Neural progenitor cell (in vitro differentiated cells): Measurements from ENCODE around the gene GAB2. TPM values are rescaled to one million over a fixed set of nuclear protein-coding genes. Genes with fewer than 3 reads are reported as not detected.

Source experiments
- DNase-seq: peaks from one replicate; pipeline ENCODE4 v3.0.0-alpha.2; 2016; ENCODE audit warnings: low spot score
- H2AFZ ChIP-seq: fragments of 200-600 bp; sonication (generic); replicated peaks from 2 replicates; pipeline ENCODE4 v1.6.1; 2016; ENCODE audit warnings: antibody characterized with exemption
- H3F3A ChIP-seq: fragments of 200-600 bp; sonication (generic); 2 replicates; pipeline ENCODE4 v1.6.1; 2016; ENCODE audit warnings: antibody characterized with exemption, low read depth
- H3K27ac ChIP-seq: fragments of 200-600 bp; sonication (generic); 2 replicates; pipeline ENCODE4 v1.5.1; 2016; ENCODE audit warnings: mild to moderate bottlenecking
- H3K27me3 ChIP-seq: fragments of 200-600 bp; sonication (generic); 2 replicates; pipeline ENCODE4 v1.6.1; 2016; ENCODE audit warnings: mild to moderate bottlenecking, moderate library complexity
- H3K36me3 ChIP-seq: fragments of 200-600 bp; sonication (generic); 2 replicates; pipeline ENCODE4 v1.5.1; 2016
- H3K4me1 ChIP-seq: fragments of 200-600 bp; sonication (generic); 2 replicates; pipeline ENCODE4 v1.6.1; 2016; ENCODE audit warnings: mixed run types
- H3K4me2 ChIP-seq: fragments of 200-600 bp; sonication (generic); 2 replicates; pipeline ENCODE4 v1.6.1; 2016
- H3K4me3 ChIP-seq: fragments of 200-600 bp; sonication (generic); 2 replicates; pipeline ENCODE4 v1.5.1; 2016
- H3K79me2 ChIP-seq: fragments of 200-600 bp; sonication (generic); 2 replicates; pipeline ENCODE4 v1.6.1; 2016; ENCODE audit warnings: low read depth
- H3K9ac ChIP-seq: fragments of 200-600 bp; sonication (generic); 2 replicates; pipeline ENCODE4 v1.6.1; 2016
- H3K9me3 ChIP-seq: fragments of 200-600 bp; sonication (generic); 2 replicates; pipeline ENCODE4 v1.5.1; 2016; ENCODE audit warnings: low read depth
- H4K20me1 ChIP-seq: fragments of 200-600 bp; sonication (generic); 2 replicates; pipeline ENCODE4 v1.6.1; 2016; ENCODE audit warnings: low read depth
- H3K27ac Mint-ChIP-seq: 3 replicates; pipeline ENCODE4 v1.8.0; 2021; ENCODE audit warnings: mixed read lengths
- H3K27me3 Mint-ChIP-seq: 2 replicates; pipeline ENCODE4 v1.8.0; 2022; ENCODE audit warnings: low read depth, mild to moderate bottlenecking, inconsistent platforms, moderate library complexity, mixed read lengths; ENCODE audit not compliant: insufficient read depth
- H3K36me3 Mint-ChIP-seq: 3 replicates; pipeline ENCODE4 v1.8.0; 2021; ENCODE audit warnings: mixed read lengths
- H3K4me1 Mint-ChIP-seq: 3 replicates; pipeline ENCODE4 v1.8.0; 2021; ENCODE audit warnings: mixed read lengths
- H3K4me3 Mint-ChIP-seq: 3 replicates; pipeline ENCODE4 v1.8.0; 2021; ENCODE audit warnings: mild to moderate bottlenecking, moderate library complexity, mixed read lengths
- H3K9me3 Mint-ChIP-seq: 3 replicates; pipeline ENCODE4 v1.8.0; 2020; ENCODE audit warnings: mixed read lengths
- EZH2 ChIP-seq: fragments of 200-600 bp; sonication (generic); IDR thresholded peaks from 2 replicates; pipeline ENCODE4 v1.6.1; 2017; ENCODE audit warnings: antibody characterized with exemption, mild to moderate bottlenecking, moderate library complexity
- EZH2phosphoT487 ChIP-seq: fragments of 200-600 bp; sonication (generic); IDR thresholded peaks from 2 replicates; pipeline ENCODE4 v1.6.1; 2017; ENCODE audit warnings: antibody characterized with exemption
- total RNA-seq: library from RNA; depleted of rRNA; stranded (reverse); fragments of >200 nt; gene quantifications from 2 replicates; pipeline ENCODE4 v1.2.3, GENCODE V29; 2015; ENCODE audit warnings: low replicate concordance
- TF ChIP-seq, protein P1 (sequence below): fragments of 200-600 bp; sonication (generic); IDR thresholded peaks from 2 replicates; pipeline ENCODE4 v1.5.1; 2017; ENCODE audit warnings: antibody characterized with exemption, mild to moderate bottlenecking

The GAB2 gene
- total RNA-seq, 1 donor from 2014 or later, result 11.1 TPM

DNA sequence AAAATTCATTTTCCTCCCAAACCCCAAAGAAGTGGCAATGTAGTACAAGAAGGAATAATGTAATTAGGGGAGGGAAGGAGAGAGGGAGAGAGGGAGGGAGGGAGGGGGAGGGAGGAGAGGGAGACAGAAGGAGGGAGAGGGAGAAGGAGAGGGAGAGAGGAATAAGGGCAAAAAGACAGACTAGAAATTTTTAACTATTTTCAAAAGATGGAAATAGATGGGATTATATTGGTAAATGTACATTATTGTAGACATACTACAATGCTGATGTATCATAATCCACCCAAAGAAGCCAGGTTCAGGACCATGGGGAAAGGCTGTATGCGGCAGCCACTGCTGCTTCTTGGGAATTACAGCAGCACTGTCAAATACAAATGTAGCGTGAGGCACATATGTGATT, 74.3 kb downstream of the GAB2 start:
- Histone ChIP-seq H3K27me3 (no peaks in the 10 kb centered on the region), H3K27ac (no peak overlapping the region), H3K4me1 (peaks cover 4% of the 10 kb centered on the region), H3K9me3 (no peaks in the 10 kb centered on the region), H3K9ac (no peak overlapping the region), H4K20me1 (no peaks in the 10 kb centered on the region), H3K4me2 (no peak overlapping the region), H2AFZ (no peak overlapping the region), H3K4me3 (no peak overlapping the region), H3K36me3 (no peaks in the 10 kb centered on the region), H3F3A (no peaks in the 10 kb centered on the region), H3K79me2 (peaks cover 42% of the 10 kb centered on the region)
- no peak overlapping the region for H3K27ac Mint-ChIP-seq
- H3K4me3 Mint-ChIP-seq, result no peak overlapping the region
- H3K27me3 Mint-ChIP-seq, result no peaks in the 10 kb centered on the region
- H3K4me1 Mint-ChIP-seq, result no peaks in the 10 kb centered on the region
- no peak for DNase-seq
- H3K9me3 Mint-ChIP-seq, result peaks cover 3% of the 10 kb centered on the region
- TF ChIP-seq EZH2 (no peak), EZH2phosphoT487 (no peak)
- TF ChIP-seq, protein P1, sequence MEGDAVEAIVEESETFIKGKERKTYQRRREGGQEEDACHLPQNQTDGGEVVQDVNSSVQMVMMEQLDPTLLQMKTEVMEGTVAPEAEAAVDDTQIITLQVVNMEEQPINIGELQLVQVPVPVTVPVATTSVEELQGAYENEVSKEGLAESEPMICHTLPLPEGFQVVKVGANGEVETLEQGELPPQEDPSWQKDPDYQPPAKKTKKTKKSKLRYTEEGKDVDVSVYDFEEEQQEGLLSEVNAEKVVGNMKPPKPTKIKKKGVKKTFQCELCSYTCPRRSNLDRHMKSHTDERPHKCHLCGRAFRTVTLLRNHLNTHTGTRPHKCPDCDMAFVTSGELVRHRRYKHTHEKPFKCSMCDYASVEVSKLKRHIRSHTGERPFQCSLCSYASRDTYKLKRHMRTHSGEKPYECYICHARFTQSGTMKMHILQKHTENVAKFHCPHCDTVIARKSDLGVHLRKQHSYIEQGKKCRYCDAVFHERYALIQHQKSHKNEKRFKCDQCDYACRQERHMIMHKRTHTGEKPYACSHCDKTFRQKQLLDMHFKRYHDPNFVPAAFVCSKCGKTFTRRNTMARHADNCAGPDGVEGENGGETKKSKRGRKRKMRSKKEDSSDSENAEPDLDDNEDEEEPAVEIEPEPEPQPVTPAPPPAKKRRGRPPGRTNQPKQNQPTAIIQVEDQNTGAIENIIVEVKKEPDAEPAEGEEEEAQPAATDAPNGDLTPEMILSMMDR, result no peak
- no peaks in the 10 kb centered on the region for H3K36me3 Mint-ChIP-seq

DNA sequence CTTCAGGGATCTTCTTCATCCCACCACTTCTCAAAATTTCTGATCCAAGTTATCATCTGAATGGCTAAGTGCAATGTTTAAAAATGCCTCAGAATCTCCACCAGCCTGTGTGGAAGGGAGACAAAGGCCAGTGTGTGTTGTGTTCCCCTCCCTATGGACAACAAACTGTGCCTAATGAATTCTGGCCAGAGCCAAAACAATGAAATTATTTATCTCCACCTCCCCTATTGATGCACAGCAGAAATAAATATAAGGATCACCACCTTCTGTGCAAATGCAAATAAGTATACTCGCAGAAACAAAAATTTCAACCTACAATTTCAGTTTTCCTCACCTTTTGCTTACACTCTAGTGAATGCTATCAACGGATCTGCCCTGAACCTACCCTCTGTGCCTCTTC, 75.8 kb downstream of the GAB2 start:
- H3K27me3 Mint-ChIP-seq, result no peaks in the 10 kb centered on the region
- Histone ChIP-seq H3K9ac (no peak overlapping the region), H3K27ac (no peak overlapping the region), H3F3A (no peaks in the 10 kb centered on the region), H3K79me2 (peaks cover 34% of the 10 kb centered on the region), H3K27me3 (no peaks in the 10 kb centered on the region), H4K20me1 (no peaks in the 10 kb centered on the region), H3K4me2 (no peak overlapping the region), H3K4me1 (peaks cover 4% of the 10 kb centered on the region), H3K4me3 (no peak overlapping the region), H3K9me3 (no peaks in the 10 kb centered on the region), H2AFZ (no peak overlapping the region), H3K36me3 (no peaks in the 10 kb centered on the region)
- DNase-seq, result no peak
- H3K9me3 Mint-ChIP-seq, result peaks cover 3% of the 10 kb centered on the region
- H3K27ac Mint-ChIP-seq, result no peak overlapping the region
- no peaks in the 10 kb centered on the region for H3K4me1 Mint-ChIP-seq
- H3K4me3 Mint-ChIP-seq, result no peak overlapping the region
- no peak for TF ChIP-seq EZH2phosphoT487
- TF ChIP-seq EZH2, result no peak
- TF ChIP-seq, protein P1, result no peak
- no peaks in the 10 kb centered on the region for H3K36me3 Mint-ChIP-seq

DNA sequence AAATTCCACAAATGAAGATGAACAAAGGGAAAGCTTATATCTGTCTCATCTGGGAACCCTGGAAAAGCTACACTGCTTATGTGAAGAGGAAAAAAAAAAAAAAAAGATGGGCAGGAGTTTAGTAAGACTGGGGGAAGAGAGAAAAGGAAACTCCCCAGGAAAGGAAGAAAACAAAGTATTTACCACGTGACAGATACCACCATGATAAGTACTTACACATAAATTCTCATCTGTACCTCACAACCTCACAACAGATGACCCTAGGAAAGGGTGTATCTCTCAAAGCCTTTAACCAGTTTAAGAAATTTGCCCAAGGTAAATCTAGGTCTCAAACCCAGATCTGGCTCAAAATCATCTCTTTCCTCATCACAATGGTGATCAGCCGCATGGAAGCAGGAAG, 77.1 kb downstream of the GAB2 start:
- no peak for DNase-seq
- Histone ChIP-seq H3K9ac (no peak overlapping the region), H3K4me3 (no peak overlapping the region), H3K27ac (no peak overlapping the region), H3K27me3 (no peaks in the 10 kb centered on the region), H3K4me2 (no peak overlapping the region), H2AFZ (no peak overlapping the region), H4K20me1 (no peaks in the 10 kb centered on the region), H3K9me3 (no peaks in the 10 kb centered on the region), H3K4me1 (peaks cover 4% of the 10 kb centered on the region), H3F3A (no peaks in the 10 kb centered on the region), H3K79me2 (peaks cover 26% of the 10 kb centered on the region), H3K36me3 (no peaks in the 10 kb centered on the region)
- H3K27ac Mint-ChIP-seq, result no peak overlapping the region
- no peaks in the 10 kb centered on the region for H3K36me3 Mint-ChIP-seq
- H3K4me1 Mint-ChIP-seq, result no peaks in the 10 kb centered on the region
- peaks cover 12% of the 10 kb centered on the region for H3K9me3 Mint-ChIP-seq
- H3K27me3 Mint-ChIP-seq, result no peaks in the 10 kb centered on the region
- no peak overlapping the region for H3K4me3 Mint-ChIP-seq
- TF ChIP-seq EZH2phosphoT487 (no peak), EZH2 (no peak)
- TF ChIP-seq, protein P1, result no peak
